Measurements from ENCODE around the gene ASB18. TPM values are rescaled to one million over a fixed set of nuclear protein-coding genes. Genes with fewer than 3 reads are reported as not detected.

The ASB18 gene
- total RNA-seq, 3 donors from 2014 or later (not counting 1 experiment from before 2014, with no cell fraction given): not detected

- ATAC-seq (no peak), DNase-seq (no peak)
- Mint-ChIP-seq H3K9me3 (no peaks in the 10 kb centered on the region), H3K27ac (no peak overlapping the region), H3K4me1 (no peaks in the 10 kb centered on the region), H3K36me3 (no peaks in the 10 kb centered on the region), H3K27me3 (ENCODE audit: low read depth in 2 of 2) (peaks cover 21 to 27% of the 10 kb centered on the region in 2 donors), H3K4me3 (no peak overlapping the region)
- Histone ChIP-seq H3K4me1 (ENCODE audit: control insufficient read depth, insufficient read depth, low read length) (no peaks in the 10 kb centered on the region), H3K4me3 (ENCODE audit: low read length) (no peak overlapping the region), H3K27ac (ENCODE audit: low read length) (no peak overlapping the region), H3K27me3 (ENCODE audit: control insufficient read depth, insufficient read depth, low read length) (no peaks in the 10 kb centered on the region), H3K36me3 (ENCODE audit: control insufficient read depth, insufficient read depth, low read length) (no peaks in the 10 kb centered on the region), H3K9me3 (ENCODE audit: control insufficient read depth, insufficient read depth, low read length) (no peaks in the 10 kb centered on the region)
- 87% methylated on average over 7 of the region's 7 CpGs for WGBS (ENCODE audit: insufficient coverage)
- no peak for TF ChIP-seq CTCF (IDR thresholded peaks at IDR 0.05)
- intact Hi-C loops (cut with micrococcal nuclease): no loop called here
Observed at GRCh38 chr2:236216711-236217110, 47.5 kb downstream of the ASB18 start.

- DNase-seq: no peak
Observed at GRCh38 chr2:236215761-236216333, 48.4 kb downstream of the ASB18 start.

GRCh38 chr2:236215196-236215595 lies 49.0 kb downstream of the ASB18 start:
- H3K27me3 Mint-ChIP-seq (ENCODE audit: low read depth in 2 of 2): peaks cover 21 to 22% of the 10 kb centered on the region in 2 donors

More at GRCh38 chr2:236215761-236216333, 48.4 kb downstream of the ASB18 start:
- WGBS (ENCODE audit: insufficient coverage): 88% methylated on average over 12 of the region's 12 CpGs
- Histone ChIP-seq H3K36me3 (ENCODE audit: control insufficient read depth, insufficient read depth, low read length) (no peaks in the 10 kb centered on the region), H3K9me3 (ENCODE audit: control insufficient read depth, insufficient read depth, low read length) (no peaks in the 10 kb centered on the region), H3K27me3 (ENCODE audit: control insufficient read depth, insufficient read depth, low read length) (no peaks in the 10 kb centered on the region), H3K4me1 (ENCODE audit: control insufficient read depth, insufficient read depth, low read length) (no peaks in the 10 kb centered on the region), H3K27ac (ENCODE audit: low read length) (no peak overlapping the region), H3K4me3 (ENCODE audit: low read length) (no peak overlapping the region)
- no peaks in the 10 kb centered on the region for H3K36me3 Mint-ChIP-seq
- no peak for ATAC-seq
- intact Hi-C loops (cut with micrococcal nuclease): no loop called here
- H3K27me3 Mint-ChIP-seq (ENCODE audit: low read depth in 2 of 2): peaks cover 21% of the 10 kb centered on the region in 2 donors
- H3K4me1 Mint-ChIP-seq: no peaks in the 10 kb centered on the region
- no peak overlapping the region for H3K4me3 Mint-ChIP-seq
- H3K27ac Mint-ChIP-seq: no peak overlapping the region
- no peak for TF ChIP-seq CTCF (IDR thresholded peaks at IDR 0.05)
- no peaks in the 10 kb centered on the region for H3K9me3 Mint-ChIP-seq

More at GRCh38 chr2:236215196-236215595, 49.0 kb downstream of the ASB18 start:
- no peaks in the 10 kb centered on the region for H3K4me1 ChIP-seq (ENCODE audit: control insufficient read depth, insufficient read depth, low read length)
- no peaks in the 10 kb centered on the region for H3K27me3 ChIP-seq (ENCODE audit: control insufficient read depth, insufficient read depth, low read length)
- no peaks in the 10 kb centered on the region for H3K9me3 Mint-ChIP-seq
- H3K4me3 ChIP-seq (ENCODE audit: low read length): no peak overlapping the region
- ATAC-seq: no peak
- no peaks in the 10 kb centered on the region for H3K4me1 Mint-ChIP-seq
- no peak overlapping the region for H3K27ac Mint-ChIP-seq
- no peaks in the 10 kb centered on the region for H3K36me3 ChIP-seq (ENCODE audit: control insufficient read depth, insufficient read depth, low read length)
- no peaks in the 10 kb centered on the region for H3K36me3 Mint-ChIP-seq
- TF ChIP-seq CTCF (IDR thresholded peaks at IDR 0.05): no peak
- H3K27ac ChIP-seq (ENCODE audit: low read length): no peak overlapping the region
- no peaks in the 10 kb centered on the region for H3K9me3 ChIP-seq (ENCODE audit: control insufficient read depth, insufficient read depth, low read length)
- H3K4me3 Mint-ChIP-seq: no peak overlapping the region
- intact Hi-C loops (cut with micrococcal nuclease): no loop called here
- no peak for DNase-seq
- WGBS (ENCODE audit: insufficient coverage): 81% methylated on average over 6 of the region's 6 CpGs
